Left lung (tissue), 10 donors: ENCODE data around the gene ALDH3A2. TPM values are rescaled to one million over a fixed set of nuclear protein-coding genes. Genes with fewer than 3 reads are reported as not detected.
"Not testable (repeated sequence)": the region's sequence is repeated elsewhere in the genome, so short reads cannot be mapped to it uniquely, and the experiment has no call there.

ENCODE experiments used
- ATAC-seq: fragments of 200-7000 bp; cut with Tn5 transposase; one replicate; pipeline ENCODE4 v1.9.1; 2020; ENCODE audit warnings: moderate library complexity
- DNase-seq, 4 donors: peaks; one replicate each; pipeline ENCODE4 v3.0.0-alpha.2; 2013 to 2020
- H3K27ac ChIP-seq, 2 donors: fragments of 200-600 bp; sonication (generic) in 1 of 2; one replicate each; pipeline versions ENCODE4 v1.5.0 to v1.8.0; 2020 to 2021
- H3K27me3 ChIP-seq, 2 donors: fragments of 200-600 bp; sonication (generic) in 1 of 2; one replicate each; pipeline versions ENCODE4 v1.5.0 to v1.8.0; 2020 to 2021
- H3K36me3 ChIP-seq, 2 donors: fragments of 200-600 bp; sonication (generic) in 1 of 2; one replicate each; pipeline versions ENCODE4 v1.5.0 to v1.8.0; 2020 to 2021
- H3K4me1 ChIP-seq, 2 donors: fragments of 200-600 bp; one replicate each; pipeline ENCODE4 v1.8.0; 2021
- H3K4me3 ChIP-seq, 2 donors: fragments of 200-600 bp; sonication (generic) in 1 of 2; one replicate each; pipeline versions ENCODE4 v1.5.0 to v1.8.0; 2020 to 2021; ENCODE audit warnings: mild to moderate bottlenecking in 1 of 2
- H3K9me3 ChIP-seq, 2 donors: fragments of 200-600 bp; sonication (generic) in 1 of 2; one replicate each; pipeline versions ENCODE4 v1.5.0 to v1.8.0; 2020 to 2021
- intact Hi-C, 2 donors: fragments of 100-400 bp; cut with DNase I; formaldehyde crosslinking; loops; one replicate each; pipeline versions ENCODE4 v1.11.2 to v1.14.2; 2022
- polyA plus RNA-seq, 6 donors: library from polyadenylated mRNA; unstranded; fragments of 120-200 nt; gene quantifications; one replicate each; pipeline ENCODE4 v1.2.1, GENCODE V29; 2013; ENCODE audit not compliant: insufficient read length in 6 of 6
- total RNA-seq, 2 donors: library from RNA; stranded (reverse); fragmentation: NEBNext Ultra II Directional; extraction: Animal tissue kit (Norgen Biotek cat#: 25700); gene quantifications; one replicate each; pipeline ENCODE4 v1.2.1, GENCODE V29; 2021
- TF ChIP-seq, protein P1 (sequence below), 2 donors: fragments of 200-600 bp; sonication (generic) in 1 of 2; IDR thresholded peaks; one replicate each; pipeline versions ENCODE4 v1.5.0 to v1.8.0; 2021; ENCODE audit warnings: antibody characterized with exemption in 2 of 2
- donor health status: DM: no; HTN: yes; CAD: no.
- donor health status: DM: no; HTN: no; CAD: no.

Gene ALDH3A2
- total and polyA plus RNA-seq, 8 donors: 57.6 to 208 (median 70.1) TPM

DNA sequence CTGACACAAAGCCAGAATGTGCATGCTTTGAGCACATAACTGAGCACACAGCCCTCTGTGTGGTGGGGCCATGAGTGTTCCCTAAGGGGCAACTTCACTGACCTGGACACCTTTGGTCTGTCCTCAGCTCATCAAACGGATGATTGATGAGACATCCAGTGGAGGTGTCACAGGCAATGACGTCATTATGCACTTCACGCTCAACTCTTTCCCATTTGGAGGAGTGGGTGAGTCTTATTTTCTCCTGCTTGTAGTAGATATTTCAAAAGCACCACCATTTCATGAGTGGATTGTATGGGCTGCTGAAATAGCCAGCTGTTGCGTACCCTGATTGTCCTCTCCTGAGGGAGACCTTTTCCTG, 16.2 kb downstream of the ALDH3A2 start:
- no peaks in the 10 kb centered on the region for H3K27me3 ChIP-seq
- ATAC-seq: peak; percentile 7
- peak overlapping the region in 1 of 2 donors; percentile 69 for H3K27ac ChIP-seq
- no peaks in the 10 kb centered on the region for H3K9me3 ChIP-seq
- H3K4me3 ChIP-seq: no peak overlapping the region
- intact Hi-C loops: no loop called here
- H3K4me1 ChIP-seq: no peaks in the 10 kb centered on the region
- TF ChIP-seq, protein P1, sequence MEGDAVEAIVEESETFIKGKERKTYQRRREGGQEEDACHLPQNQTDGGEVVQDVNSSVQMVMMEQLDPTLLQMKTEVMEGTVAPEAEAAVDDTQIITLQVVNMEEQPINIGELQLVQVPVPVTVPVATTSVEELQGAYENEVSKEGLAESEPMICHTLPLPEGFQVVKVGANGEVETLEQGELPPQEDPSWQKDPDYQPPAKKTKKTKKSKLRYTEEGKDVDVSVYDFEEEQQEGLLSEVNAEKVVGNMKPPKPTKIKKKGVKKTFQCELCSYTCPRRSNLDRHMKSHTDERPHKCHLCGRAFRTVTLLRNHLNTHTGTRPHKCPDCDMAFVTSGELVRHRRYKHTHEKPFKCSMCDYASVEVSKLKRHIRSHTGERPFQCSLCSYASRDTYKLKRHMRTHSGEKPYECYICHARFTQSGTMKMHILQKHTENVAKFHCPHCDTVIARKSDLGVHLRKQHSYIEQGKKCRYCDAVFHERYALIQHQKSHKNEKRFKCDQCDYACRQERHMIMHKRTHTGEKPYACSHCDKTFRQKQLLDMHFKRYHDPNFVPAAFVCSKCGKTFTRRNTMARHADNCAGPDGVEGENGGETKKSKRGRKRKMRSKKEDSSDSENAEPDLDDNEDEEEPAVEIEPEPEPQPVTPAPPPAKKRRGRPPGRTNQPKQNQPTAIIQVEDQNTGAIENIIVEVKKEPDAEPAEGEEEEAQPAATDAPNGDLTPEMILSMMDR (IDR thresholded peaks at IDR 0.05): no peak
- H3K36me3 ChIP-seq: peaks cover 0 to 74% of the 10 kb centered on the region in 2 donors
- no peak for DNase-seq

DNA sequence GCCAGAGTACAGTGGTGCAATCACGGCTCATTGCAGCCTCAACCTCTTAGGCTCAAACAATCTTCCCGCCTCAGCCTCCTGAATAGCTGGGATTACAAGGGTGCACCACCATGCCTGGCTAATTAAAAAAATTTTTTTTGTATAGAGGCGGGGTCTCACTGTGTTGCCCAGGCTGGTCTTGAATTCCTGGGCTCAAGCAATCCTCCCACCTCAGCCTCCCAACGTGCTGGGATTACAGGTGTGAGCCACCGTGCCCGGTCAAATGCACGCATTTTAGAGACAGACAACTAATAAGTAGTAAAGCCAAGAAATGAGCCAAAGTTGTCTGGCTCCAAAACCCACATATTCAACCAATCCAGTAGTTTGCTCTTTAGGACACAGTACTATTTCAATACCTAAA, 21.1 kb downstream of the ALDH3A2 start:
- H3K27me3 ChIP-seq, DNase-seq, H3K27ac ChIP-seq, ATAC-seq, H3K9me3 ChIP-seq, intact Hi-C loops, H3K4me3 ChIP-seq: not testable (repeated sequence)
- Histone ChIP-seq H3K4me1 (peaks cover 11 to 30% of the 10 kb centered on the region in 2 donors), H3K36me3 (peaks cover 0 to 65% of the 10 kb centered on the region in 2 donors)

DNA sequence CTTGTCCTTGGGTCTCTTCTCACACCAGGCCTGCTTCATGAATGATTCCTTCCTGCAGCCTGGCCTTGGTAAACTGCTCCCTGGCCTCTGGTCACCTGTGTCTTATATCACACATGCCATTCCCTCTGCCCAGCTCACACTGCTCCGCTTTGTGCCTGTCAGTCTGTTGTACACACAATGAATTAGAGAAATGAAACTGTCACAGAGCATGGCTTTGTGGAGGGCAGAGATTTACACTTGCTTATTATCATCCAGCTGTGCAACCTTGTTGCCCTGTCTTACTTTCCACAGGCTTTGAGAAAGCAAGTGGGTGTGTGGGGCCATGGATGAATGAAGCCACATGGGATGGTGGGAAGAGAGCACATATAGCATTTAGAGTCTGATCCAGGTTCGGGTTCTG, 22.4 kb downstream of the ALDH3A2 start:
- TF ChIP-seq, protein P1 (IDR thresholded peaks at IDR 0.05): no peak
- Histone ChIP-seq H3K27ac (peak overlapping the region in 1 of 2 donors; percentile 61), H3K4me1 (peaks cover 11 to 30% of the 10 kb centered on the region in 2 donors), H3K9me3 (no peaks in the 10 kb centered on the region), H3K4me3 (no peak overlapping the region), H3K27me3 (no peaks in the 10 kb centered on the region), H3K36me3 (peaks cover 0 to 62% of the 10 kb centered on the region in 2 donors)
- ATAC-seq (no peak), DNase-seq (no peak)
- intact Hi-C loops: no loop called here

DNA sequence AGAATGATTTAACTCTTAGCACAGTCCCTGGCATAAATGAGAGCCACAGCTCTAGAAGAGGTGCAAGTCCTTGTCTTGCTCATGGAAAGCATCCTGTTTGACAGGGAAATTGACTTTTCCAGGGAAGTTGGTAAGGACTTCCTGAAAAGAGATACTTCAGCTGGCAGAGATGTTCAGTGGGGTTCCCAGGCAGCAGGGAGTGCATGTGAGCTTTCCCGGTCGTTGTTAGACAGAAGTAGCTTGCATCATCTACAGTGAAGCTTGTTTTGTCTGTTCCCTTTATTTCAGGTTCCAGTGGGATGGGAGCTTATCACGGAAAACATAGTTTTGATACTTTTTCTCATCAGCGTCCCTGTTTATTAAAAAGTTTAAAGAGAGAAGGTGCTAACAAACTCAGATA, 22.9 kb downstream of the ALDH3A2 start:
- intact Hi-C loops: no loop called here
- Histone ChIP-seq H3K4me3 (no peak overlapping the region), H3K4me1 (peaks cover 11 to 30% of the 10 kb centered on the region in 2 donors), H3K9me3 (no peaks in the 10 kb centered on the region), H3K27me3 (no peaks in the 10 kb centered on the region), H3K36me3 (peaks cover 0 to 64% of the 10 kb centered on the region in 2 donors), H3K27ac (peak overlapping the region in 1 of 2 donors; percentile 61)
- no peak for DNase-seq
- TF ChIP-seq, protein P1 (IDR thresholded peaks at IDR 0.05): no peak
- ATAC-seq: no peak

- peak in 2 of 4 donors; percentile 29 to 49 for DNase-seq
- intact Hi-C loops: no loop called here
These were observed 23.6 kb downstream of the ALDH3A2 start for GRCh38 chr17:19672009-19672750.

More at GRCh38 chr17:19672009-19672750, 23.6 kb downstream of the ALDH3A2 start:
- H3K4me1 ChIP-seq: peaks cover 11 to 30% of the 10 kb centered on the region in 2 donors
- no peak overlapping the region for H3K4me3 ChIP-seq
- no peaks in the 10 kb centered on the region for H3K9me3 ChIP-seq
- TF ChIP-seq, protein P1 (IDR thresholded peaks at IDR 0.05): no peak
- H3K36me3 ChIP-seq: peaks cover 0 to 72% of the 10 kb centered on the region in 2 donors
- peak; percentile 61 for ATAC-seq
- H3K27ac ChIP-seq: peak overlapping the region; percentile 13 to 61
- H3K27me3 ChIP-seq: no peaks in the 10 kb centered on the region
